WTC11 (cell line): ENCODE data around the gene TMEM92.

ENCODE experiments used
- CTCF ChIP-seq: fragments of 200-600 bp; IDR thresholded peaks from 2 replicates; pipeline ENCODE4 v1.8.0; 2022; ENCODE audit warnings: antibody characterized with exemption
- E2F5 ChIP-seq: sonication (generic); formaldehyde crosslinking; IDR thresholded peaks from 2 replicates; pipeline ENCODE4 v1.8.1; 2022; ENCODE audit warnings: mild to moderate bottlenecking, moderate library complexity, missing genetic modification reagents
- HMGXB4 ChIP-seq: sonication (generic); formaldehyde crosslinking; IDR thresholded peaks from 2 replicates; pipeline ENCODE4 v1.8.1; 2023; ENCODE audit warnings: mild to moderate bottlenecking, moderate library complexity, missing genetic modification reagents
- KAT7 ChIP-seq: sonication (generic); formaldehyde crosslinking; IDR thresholded peaks from 2 replicates; pipeline ENCODE4 v1.8.1; 2023; ENCODE audit warnings: missing genetic modification reagents, mild to moderate bottlenecking, borderline replicate concordance
- MAX ChIP-seq: sonication (generic); formaldehyde crosslinking; IDR thresholded peaks from 2 replicates; pipeline ENCODE4 v1.8.0; 2022; ENCODE audit warnings: mild to moderate bottlenecking, missing genetic modification reagents
- ZNF121 ChIP-seq: sonication (generic); formaldehyde crosslinking; IDR thresholded peaks from 2 replicates; pipeline ENCODE4 v1.8.0; 2023; ENCODE audit warnings: missing genetic modification reagents
- ZNF416 ChIP-seq: fragments of 250-450 bp; sonication (Bioruptor Pico); IDR thresholded peaks from 2 replicates; pipeline ENCODE4 v1.9.0; 2021; ENCODE audit warnings: mild to moderate bottlenecking, inconsistent platforms
- ZNF423 ChIP-seq: fragments of 250-450 bp; sonication (Bioruptor Pico); IDR thresholded peaks from 2 replicates; pipeline ENCODE4 v2.1.2; 2022; ENCODE audit warnings: mild to moderate bottlenecking, moderate library complexity

- TF ChIP-seq CTCF (no peak), KAT7 (CRISPR knock-in tag) (no peak), MAX (CRISPR knock-in tag) (no peak), E2F5 (CRISPR knock-in tag) (no peak), HMGXB4 (CRISPR knock-in tag) (no peak), ZNF416 (CRISPR knock-in tag) (no peak), ZNF121 (CRISPR knock-in tag) (no peak), ZNF423 (CRISPR knock-in tag) (no peak)
Measured at GRCh38 chr17:50314456-50315011, 40.3 kb downstream of the TMEM92 start.
